IMR-90 (cell line): Measurements from ENCODE around the gene ETV7. TPM values are rescaled to one million over a fixed set of nuclear protein-coding genes. Genes with fewer than 3 reads are reported as not detected.

ENCODE experiments used
- ATAC-seq: fragments of 200-7000 bp; cut with Tn5 transposase; 2 replicates; pipeline ENCODE4 v1.9.1; 2020; ENCODE audit warnings: low read depth, mild to moderate bottlenecking, moderate library complexity
- BruUV-seq: library from RNA; stranded (reverse); fragments of 400-500 nt; replicated peaks from 2 replicates; lab custom pipeline; 2021; lab: Mats Ljungman, UMichigan
- CTCF ChIA-PET: fragments of 300-600 bp; formaldehyde crosslinking; extraction: SDS; loops from one replicate; lab custom pipeline; 2021; ENCODE audit warnings: antibody characterized with exemption; lab: Yijun Ruan, JAX
- POLR2A ChIA-PET: fragments of 300-600 bp; sonication (Branson Sonifier 250); formaldehyde crosslinking; loops from one replicate; lab custom pipeline; 2022; ENCODE audit warnings: antibody characterized with exemption; ENCODE audit not compliant: unreplicated experiment; lab: Charles Lee
- DNase-seq: peaks from one replicate; pipeline ENCODE4 v3.0.0; 2013
- H2AFZ ChIP-seq: replicated peaks from 2 replicates; pipeline ENCODE3; 2013; ENCODE audit warnings: low read length, mild to moderate bottlenecking; ENCODE audit not compliant: poor library complexity
- H2AK5ac ChIP-seq: 2 replicates; pipeline ENCODE4 v1.6.1; 2013; ENCODE audit warnings: low read depth, low read length, inconsistent platforms
- H2AK9ac ChIP-seq: replicated peaks from 2 replicates; pipeline ENCODE3; 2013; ENCODE audit warnings: mild to moderate bottlenecking, low read depth, low read length, moderate library complexity; ENCODE audit not compliant: poor library complexity
- H2BK120ac ChIP-seq: 2 replicates; pipeline ENCODE4 v1.6.1; 2013; ENCODE audit warnings: low read depth, low read length, inconsistent platforms
- H2BK15ac ChIP-seq: 3 replicates; pipeline ENCODE4 v1.6.1; 2013; ENCODE audit warnings: low read depth, low read length, inconsistent platforms
- H2BK20ac ChIP-seq: 2 replicates; pipeline ENCODE4 v1.6.1; 2013; ENCODE audit warnings: low read depth, mild to moderate bottlenecking, inconsistent platforms, low read length, moderate library complexity
- H2BK5ac ChIP-seq: 2 replicates; pipeline ENCODE4 v1.6.1; 2013; ENCODE audit warnings: mild to moderate bottlenecking, low read depth, low read length, inconsistent platforms; ENCODE audit not compliant: poor library complexity, severe bottlenecking
- H3K14ac ChIP-seq: replicated peaks from 2 replicates; pipeline ENCODE4 v1.6.1; 2013; ENCODE audit warnings: low read depth, low read length, inconsistent platforms
- H3K18ac ChIP-seq: 2 replicates; pipeline ENCODE4 v1.6.1; 2013; ENCODE audit warnings: low read depth, low read length, control low read depth
- H3K23ac ChIP-seq: 2 replicates; pipeline ENCODE4 v1.6.1; 2013; ENCODE audit warnings: low read depth, low read length, inconsistent platforms
- H3K27ac ChIP-seq: 2 replicates; pipeline ENCODE4 v1.5.1; 2013; ENCODE audit warnings: mild to moderate bottlenecking, control low read depth, low read length; ENCODE audit not compliant: insufficient read depth
- H3K27me3 ChIP-seq: 2 replicates; pipeline ENCODE4 v1.6.1; 2013; ENCODE audit warnings: low read length; ENCODE audit not compliant: control insufficient read depth, insufficient read depth
- H3K36me3 ChIP-seq: 2 replicates; pipeline ENCODE4 v1.6.1; 2013; ENCODE audit warnings: low read length, mixed read lengths; ENCODE audit not compliant: control insufficient read depth, insufficient read depth
- H3K4ac ChIP-seq: 2 replicates; pipeline ENCODE4 v1.6.1; 2013; ENCODE audit warnings: low read depth, low read length, inconsistent platforms
- H3K4me1 ChIP-seq: 2 replicates; pipeline ENCODE4 v1.6.1; 2013; ENCODE audit warnings: low read length, mixed read lengths; ENCODE audit not compliant: control insufficient read depth, insufficient read depth
- H3K4me2 ChIP-seq: 2 replicates; pipeline ENCODE4 v1.6.1; 2013; ENCODE audit warnings: low read depth, mild to moderate bottlenecking, control low read depth, low read length, moderate library complexity
- H3K4me3 ChIP-seq: 2 replicates; pipeline ENCODE4 v1.5.1; 2013; ENCODE audit warnings: low read depth, mild to moderate bottlenecking, control low read depth, low read length, moderate library complexity; ENCODE audit not compliant: insufficient read depth
- H3K56ac ChIP-seq: 2 replicates; pipeline ENCODE4 v1.6.1; 2013; ENCODE audit warnings: low read length, inconsistent platforms; ENCODE audit not compliant: insufficient read depth; ENCODE audit errors: extremely low read depth
- H3K79me1 ChIP-seq, 2 experiments: 2 replicates each; pipeline ENCODE4 v1.6.1; 2013; ENCODE audit warnings: low read length in 2 of 2, inconsistent platforms in 1 of 2, low read depth in 1 of 2
- H3K9ac ChIP-seq: 2 replicates; pipeline ENCODE4 v1.6.1; 2013; ENCODE audit warnings: low read depth, low read length, control low read depth
- H3K9me1 ChIP-seq: 2 replicates; pipeline ENCODE4 v1.6.1; 2013; ENCODE audit warnings: low read length, inconsistent platforms; ENCODE audit not compliant: insufficient read depth
- H3K9me3 ChIP-seq: 2 replicates; pipeline ENCODE4 v1.6.1; 2013; ENCODE audit warnings: low read length; ENCODE audit not compliant: control insufficient read depth, insufficient read depth
- H4K20me1 ChIP-seq: 2 replicates; pipeline ENCODE4 v1.6.1; 2013; ENCODE audit warnings: low read length, inconsistent platforms; ENCODE audit not compliant: insufficient read depth
- H4K5ac ChIP-seq: 2 replicates; pipeline ENCODE4 v1.6.1; 2013; ENCODE audit warnings: mild to moderate bottlenecking, low read depth, low read length, control low read depth
- H4K8ac ChIP-seq, 2 experiments: 2 replicates each; pipeline ENCODE4 v1.6.1; 2013; ENCODE audit warnings: low read depth in 2 of 2, low read length in 2 of 2, control low read depth in 1 of 2, inconsistent platforms in 1 of 2
- H4K91ac ChIP-seq: 2 replicates; pipeline ENCODE4 v1.6.1; 2013; ENCODE audit warnings: low read depth, low read length, inconsistent platforms; ENCODE audit not compliant: insufficient read depth
- MAFK ChIP-seq: IDR thresholded peaks from 2 replicates; pipeline ENCODE4 v1.6.1; 2012; ENCODE audit warnings: low read depth, low read length, improper control_type of control experiment
- MAZ ChIP-seq: IDR thresholded peaks from 2 replicates; pipeline ENCODE4 v1.6.1; 2012; ENCODE audit warnings: low read depth, mild to moderate bottlenecking, low read length, improper control_type of control experiment, moderate library complexity, borderline replicate concordance
- POLR2A ChIP-seq: IDR thresholded peaks from 2 replicates; pipeline ENCODE4 v1.6.1; 2012; ENCODE audit warnings: mild to moderate bottlenecking, low read depth, low read length
- RAD21 ChIP-seq: IDR thresholded peaks from 2 replicates; pipeline ENCODE4 v1.6.1; 2012; ENCODE audit warnings: low read length, improper control_type of control experiment
- RCOR1 ChIP-seq: IDR thresholded peaks from 2 replicates; pipeline ENCODE4 v1.6.1; 2012; ENCODE audit warnings: mild to moderate bottlenecking, low read length, improper control_type of control experiment; ENCODE audit not compliant: insufficient replicate concordance
- SMC3 ChIP-seq: fragments of 150-350 bp; IDR thresholded peaks from 2 replicates; pipeline ENCODE4 v1.6.1; 2016; ENCODE audit warnings: low read depth, mild to moderate bottlenecking, antibody characterized with exemption, low read length, moderate library complexity
- WGBS, 2 experiments: methylation state at CpG; one replicate each; pipeline versions ENCODE4 v1.1.5 to v1.1.7; 2013; ENCODE audit warnings: missing lambda C conversion rate in 2 of 2; ENCODE audit not compliant: insufficient read length in 1 of 2; ENCODE audit errors: extremely low coverage in 2 of 2; 5-methylcytosine and 5-hydroxymethylcytosine counted together
- dilution Hi-C: fragments of 300-500 bp; cut with HindIII; formaldehyde crosslinking; loops from one replicate; pipeline ENCODE4 v1.14.3; 2018; ENCODE audit warnings: low sequenced_read_pairs; ENCODE audit not compliant: unreplicated experiment
- in situ Hi-C: fragments of 300-500 bp; cut with MboI; formaldehyde crosslinking; loops from 3 replicates; pipeline ENCODE4 v1.14.3; 2019; ENCODE audit warnings: low sequenced_read_pairs, inconsistent platforms, mixed read lengths
- intact Hi-C: fragments of 100-400 bp; cut with micrococcal nuclease; formaldehyde crosslinking; loops from 2 replicates; pipeline ENCODE4 v1.10.0; 2022
- polyA plus RNA-seq, 3 experiments: library from polyadenylated mRNA; depleted of rRNA; stranded (reverse); fragments of >200 nt; gene quantifications; 2 replicates each; pipeline ENCODE4 v1.2.3, GENCODE V29; 2012; ENCODE audit warnings: low replicate concordance in 1 of 3
- total RNA-seq: library from RNA; depleted of rRNA; stranded (reverse); fragments of >200 nt; gene quantifications from 2 replicates; pipeline ENCODE4 v1.2.3, GENCODE V29; 2012
- TF ChIP-seq, protein P1 (sequence below): fragments of 150-350 bp; IDR thresholded peaks from 2 replicates; pipeline ENCODE4 v1.6.1; 2017; ENCODE audit warnings: mild to moderate bottlenecking, antibody characterized with exemption, low read length, low read depth

ETV7 gene
- total and polyA plus RNA-seq, 2 of the 4 experiments (the other 2 are of a cell fraction): 0.17 to 0.18 TPM

DNA sequence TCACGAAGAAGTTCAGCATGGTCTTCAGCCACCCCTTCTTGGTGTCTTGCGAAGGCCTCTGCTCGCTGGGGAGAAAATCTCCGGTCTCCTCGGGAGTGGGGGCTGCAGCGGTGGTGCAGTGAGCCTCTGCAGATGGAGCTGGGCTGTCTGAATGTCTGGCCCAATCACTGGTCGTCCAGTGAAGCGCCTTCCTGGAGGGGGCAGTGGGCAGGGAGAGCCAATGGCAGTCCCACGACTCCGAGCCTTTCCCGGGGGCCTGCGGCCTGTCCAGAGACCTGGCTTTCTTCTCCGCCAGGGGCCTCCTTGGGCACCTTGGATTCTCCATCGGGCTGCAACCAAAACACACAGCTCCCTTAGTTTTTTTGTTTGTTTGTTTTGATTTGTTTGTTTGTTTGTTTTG, 57.1 kb downstream of the ETV7 start:
- Histone ChIP-seq H3K79me1 (no peaks in the 10 kb centered on the region), H3K27me3 (peaks cover 86% of the 10 kb centered on the region), H3K56ac (no peak overlapping the region), H2BK15ac (no peak overlapping the region), H3K18ac (no peak overlapping the region), H2AK5ac (no peak overlapping the region), H4K20me1 (no peaks in the 10 kb centered on the region), H3K9ac (no peak overlapping the region), H3K4ac (no peak overlapping the region), H3K27ac (no peak overlapping the region), H3K4me1 (no peaks in the 10 kb centered on the region; the same call in 1 of the 2 replicates), H2AFZ (no peak overlapping the region), H2BK5ac (no peak overlapping the region), H3K9me3 (no peaks in the 10 kb centered on the region; the same call in 1 of the 2 replicates), H3K23ac (no peak overlapping the region), H4K91ac (no peak overlapping the region), H3K9me1 (0 out of 2 replicates have a peak, but pooled peaks cover 6% of the 10 kb centered on the region), H3K14ac (no peak overlapping the region), H2BK20ac (no peak overlapping the region), H3K4me3 (no peak overlapping the region), H2BK120ac (no peak overlapping the region), H4K5ac (no peak overlapping the region), H3K4me2 (no peak overlapping the region), H3K36me3 (no peaks in the 10 kb centered on the region), H4K8ac (no peak overlapping the region), H2AK9ac (no peak overlapping the region)
- POLR2A ChIA-PET: no interaction called here
- CTCF ChIA-PET: no interaction called here
- intact Hi-C loops: no loop called here
- no peak for DNase-seq
- TF ChIP-seq, protein P1, sequence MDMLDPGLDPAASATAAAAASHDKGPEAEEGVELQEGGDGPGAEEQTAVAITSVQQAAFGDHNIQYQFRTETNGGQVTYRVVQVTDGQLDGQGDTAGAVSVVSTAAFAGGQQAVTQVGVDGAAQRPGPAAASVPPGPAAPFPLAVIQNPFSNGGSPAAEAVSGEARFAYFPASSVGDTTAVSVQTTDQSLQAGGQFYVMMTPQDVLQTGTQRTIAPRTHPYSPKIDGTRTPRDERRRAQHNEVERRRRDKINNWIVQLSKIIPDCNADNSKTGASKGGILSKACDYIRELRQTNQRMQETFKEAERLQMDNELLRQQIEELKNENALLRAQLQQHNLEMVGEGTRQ: no peak
- TF ChIP-seq MAZ (no peak), RCOR1 (no peak), POLR2A (no peak), RAD21 (no peak), MAFK (no peak), SMC3 (no peak)
- BruUV-seq: no TSS peak
- dilution Hi-C loops: no loop called here
- in situ Hi-C loops: no loop called here
- ATAC-seq: no peak
- WGBS, 2 experiments: 65% methylated on average over 5 of the region's 14 CpGs; no CpG with 5 or more reads in 1 of the 2 experiments
